ENCODE results near the gene C4orf51.
A peak's percentile ranks its signal among the peaks of the same experiment; 100 is the strongest.

C4orf51 gene

GRCh38 chr4:145775406-145775805, 95.5 kb downstream of the C4orf51 start:
- Histone ChIP-seq H3K27me3 (ENCODE audit: insufficient read depth, low read length, poor library complexity) (no peaks in the 10 kb centered on the region), H3K23ac (ENCODE audit: low read length) (no peak overlapping the region), H4K8ac (ENCODE audit: low read depth, low read length) (no peak overlapping the region), H2BK120ac (ENCODE audit: low read depth, low read length) (no peak overlapping the region), H3K4me2 (ENCODE audit: low read length) (no peak overlapping the region), H4K5ac (ENCODE audit: low read length) (no peak overlapping the region), H3K27ac (ENCODE audit: low read depth, low read length) (no peak overlapping the region), H2BK5ac (ENCODE audit: low read length) (no peak overlapping the region), H3K4me3 (ENCODE audit: low read length) (no peak overlapping the region), H2AK5ac (ENCODE audit: low read length) (no peak overlapping the region), H3K18ac (ENCODE audit: low read length) (no peak overlapping the region), H2BK15ac (replicated peaks; ENCODE audit: low read depth) (no peak overlapping the region), H3K4ac (ENCODE audit: low read depth, low read length) (no peak overlapping the region), H3K36me3 (ENCODE audit: control insufficient read depth, insufficient read depth, low read length) (no peaks in the 10 kb centered on the region), H3K9ac (ENCODE audit: low read length) (no peak overlapping the region), H3K4me1 (ENCODE audit: control insufficient read depth, low read depth, low read length) (peaks cover 3% of the 10 kb centered on the region), H3K79me2 (ENCODE audit: control insufficient read depth, insufficient read depth, low read length) (no peaks in the 10 kb centered on the region), H3K79me1 (ENCODE audit: low read length) (no peaks in the 10 kb centered on the region), H3K56ac (ENCODE audit: low read length) (no peak overlapping the region)
- no CpG with 5 or more reads among the region's 3 CpGs for WGBS (ENCODE audit: extremely low coverage, insufficient coverage, low lambda C conversion rate)
- peak; percentile 29 for DNase-seq

DNA sequence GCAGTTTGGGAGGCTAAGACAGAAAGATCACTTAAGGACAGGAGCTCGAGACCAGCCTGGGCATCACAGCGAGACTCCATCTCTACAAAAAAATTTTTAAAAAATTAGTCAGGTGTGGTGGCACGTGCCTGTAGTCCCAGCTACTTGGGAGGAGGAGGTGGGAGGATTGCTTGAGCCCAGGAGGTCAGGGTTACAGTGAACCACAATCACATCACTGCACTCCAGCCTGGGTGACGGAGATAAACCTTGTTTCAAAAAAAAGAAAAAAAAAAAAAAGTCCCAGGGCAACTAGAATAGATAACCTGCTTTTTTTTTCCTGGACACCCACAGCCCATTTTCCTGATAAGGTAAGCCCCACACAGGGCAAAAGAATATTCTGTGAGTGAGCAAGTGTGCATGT, 96.3 kb downstream of the C4orf51 start:
- no peak overlapping the region for H2AK5ac ChIP-seq (ENCODE audit: low read length)
- no peak overlapping the region for H3K4ac ChIP-seq (ENCODE audit: low read depth, low read length)
- H2BK5ac ChIP-seq (ENCODE audit: low read length) = no peak overlapping the region
- no peak overlapping the region for H2BK120ac ChIP-seq (ENCODE audit: low read depth, low read length)
- no peaks in the 10 kb centered on the region for H3K79me2 ChIP-seq (ENCODE audit: control insufficient read depth, insufficient read depth, low read length)
- no peak overlapping the region for H3K4me3 ChIP-seq (ENCODE audit: low read length)
- no peaks in the 10 kb centered on the region for H3K36me3 ChIP-seq (ENCODE audit: control insufficient read depth, insufficient read depth, low read length)
- no peak for DNase-seq
- no peak overlapping the region for H3K4me2 ChIP-seq (ENCODE audit: low read length)
- H3K79me1 ChIP-seq (ENCODE audit: low read length) = no peaks in the 10 kb centered on the region
- no peak overlapping the region for H3K27ac ChIP-seq (ENCODE audit: low read depth, low read length)
- H3K9ac ChIP-seq (ENCODE audit: low read length) = no peak overlapping the region
- no peaks in the 10 kb centered on the region for H3K27me3 ChIP-seq (ENCODE audit: insufficient read depth, low read length, poor library complexity)
- H2BK15ac ChIP-seq (replicated peaks; ENCODE audit: low read depth) = no peak overlapping the region
- no peak overlapping the region for H3K56ac ChIP-seq (ENCODE audit: low read length)
- no peak overlapping the region for H4K5ac ChIP-seq (ENCODE audit: low read length)
- no peak overlapping the region for H4K8ac ChIP-seq (ENCODE audit: low read depth, low read length)
- H3K4me1 ChIP-seq (ENCODE audit: control insufficient read depth, low read depth, low read length) = peaks cover 3% of the 10 kb centered on the region
- H3K18ac ChIP-seq (ENCODE audit: low read length) = no peak overlapping the region
- H3K23ac ChIP-seq (ENCODE audit: low read length) = no peak overlapping the region
- no CpG with 5 or more reads among the region's 4 CpGs for WGBS (ENCODE audit: extremely low coverage, insufficient coverage, low lambda C conversion rate)

GRCh38 chr4:145779319-145779801, 99.4 kb downstream of the C4orf51 start:
- Histone ChIP-seq H3K18ac (ENCODE audit: low read length) (peak overlapping the region; percentile 20), H4K8ac (ENCODE audit: low read depth, low read length) (no peak overlapping the region), H3K79me1 (ENCODE audit: low read length) (no peaks in the 10 kb centered on the region), H3K9ac (ENCODE audit: low read length) (no peak overlapping the region), H3K79me2 (ENCODE audit: control insufficient read depth, insufficient read depth, low read length) (no peaks in the 10 kb centered on the region), H4K5ac (ENCODE audit: low read length) (no peak overlapping the region), H3K56ac (ENCODE audit: low read length) (no peak overlapping the region), H3K36me3 (ENCODE audit: control insufficient read depth, insufficient read depth, low read length) (no peaks in the 10 kb centered on the region), H2BK15ac (replicated peaks; ENCODE audit: low read depth) (no peak overlapping the region), H3K4ac (ENCODE audit: low read depth, low read length) (peak overlapping the region; percentile 10), H3K23ac (ENCODE audit: low read length) (no peak overlapping the region), H3K27ac (ENCODE audit: low read depth, low read length) (peak overlapping the region; percentile 65), H3K27me3 (ENCODE audit: insufficient read depth, low read length, poor library complexity) (no peaks in the 10 kb centered on the region), H2BK5ac (ENCODE audit: low read length) (no peak overlapping the region), H3K4me3 (ENCODE audit: low read length) (no peak overlapping the region), H3K4me2 (ENCODE audit: low read length) (no peak overlapping the region), H2AK5ac (ENCODE audit: low read length) (no peak overlapping the region), H3K4me1 (ENCODE audit: control insufficient read depth, low read depth, low read length) (no peaks in the 10 kb centered on the region), H2BK120ac (ENCODE audit: low read depth, low read length) (no peak overlapping the region)
- peak; percentile 89 for DNase-seq
- WGBS (ENCODE audit: extremely low coverage, insufficient coverage, low lambda C conversion rate) = no CpG with 5 or more reads among the region's 8 CpGs

DNA sequence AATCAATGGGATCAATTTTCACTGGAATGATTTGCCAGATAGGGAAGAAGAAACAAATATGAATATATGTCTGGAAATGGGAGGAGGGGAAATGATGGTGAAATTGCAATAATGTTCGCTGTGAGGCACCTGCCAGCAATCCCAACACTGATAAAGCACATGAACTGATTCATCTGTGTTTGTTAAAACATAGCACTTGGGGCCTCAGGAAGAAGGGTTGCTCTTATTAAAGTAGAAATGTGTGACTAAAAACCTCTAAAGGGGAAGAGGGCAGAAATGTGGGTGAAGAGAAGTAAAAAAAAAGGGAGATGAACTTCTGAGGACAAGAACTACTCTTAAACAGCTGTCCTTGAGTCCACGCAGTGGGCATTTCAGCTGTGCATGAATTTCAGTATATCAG, 101.4 kb downstream of the C4orf51 start:
- Histone ChIP-seq H2AK5ac (ENCODE audit: low read length) (no peak overlapping the region), H2BK15ac (replicated peaks; ENCODE audit: low read depth) (no peak overlapping the region), H3K4ac (ENCODE audit: low read depth, low read length) (no peak overlapping the region), H3K23ac (ENCODE audit: low read length) (no peak overlapping the region), H3K4me3 (ENCODE audit: low read length) (no peak overlapping the region), H3K4me2 (ENCODE audit: low read length) (no peak overlapping the region), H3K79me1 (ENCODE audit: low read length) (no peaks in the 10 kb centered on the region), H3K27ac (ENCODE audit: low read depth, low read length) (no peak overlapping the region), H3K36me3 (ENCODE audit: control insufficient read depth, insufficient read depth, low read length) (no peaks in the 10 kb centered on the region), H2BK5ac (ENCODE audit: low read length) (no peak overlapping the region), H4K8ac (ENCODE audit: low read depth, low read length) (no peak overlapping the region), H3K18ac (ENCODE audit: low read length) (no peak overlapping the region), H2BK120ac (ENCODE audit: low read depth, low read length) (no peak overlapping the region), H3K56ac (ENCODE audit: low read length) (no peak overlapping the region), H3K4me1 (ENCODE audit: control insufficient read depth, low read depth, low read length) (no peaks in the 10 kb centered on the region), H3K27me3 (ENCODE audit: insufficient read depth, low read length, poor library complexity) (no peaks in the 10 kb centered on the region), H4K5ac (ENCODE audit: low read length) (no peak overlapping the region), H3K9ac (ENCODE audit: low read length) (no peak overlapping the region), H3K79me2 (ENCODE audit: control insufficient read depth, insufficient read depth, low read length) (no peaks in the 10 kb centered on the region)
- WGBS (ENCODE audit: extremely low coverage, insufficient coverage, low lambda C conversion rate) = no CpG with 5 or more reads among the region's 2 CpGs
- DNase-seq = no peak

Measured in mesendoderm (in vitro differentiated cells).